ENCODE results near the gene CEACAM18.

GRCh38 chr19:51448011-51448410, 30.3 kb upstream of the CEACAM18 start:
- TF ChIP-seq CTCF (IDR thresholded peaks at IDR 0.05) = no peak
- no peak for TF ChIP-seq POLR2A (IDR thresholded peaks at IDR 0.05)
- no peak for TF ChIP-seq EP300 (IDR thresholded peaks at IDR 0.05)
